Hepatocyte (in vitro differentiated cells): ENCODE measurements around the gene NCOR2. TPM values are rescaled to one million over a fixed set of nuclear protein-coding genes. Genes with fewer than 3 reads are reported as not detected.

Experiments
- DNase-seq: peaks from one replicate; pipeline ENCODE4 v3.0.0-alpha.2; 2016; ENCODE audit warnings: low spot score
- H2AFZ ChIP-seq: fragments of 200-600 bp; sonication (generic); 2 replicates; pipeline ENCODE4 v1.6.0; 2016; ENCODE audit warnings: antibody characterized with exemption, mild to moderate bottlenecking
- H3K27ac ChIP-seq: fragments of 200-600 bp; sonication (generic); 2 replicates; pipeline ENCODE4 v1.5.1; 2016; ENCODE audit warnings: mild to moderate bottlenecking
- H3K27me3 ChIP-seq: fragments of 200-600 bp; sonication (generic); 2 replicates; pipeline ENCODE4 v1.6.1; 2016
- H3K36me3 ChIP-seq: fragments of 200-600 bp; sonication (generic); replicated peaks from 2 replicates; pipeline ENCODE4 v1.5.1; 2016; ENCODE audit warnings: low read depth; ENCODE audit not compliant: insufficient read depth
- H3K4me1 ChIP-seq: fragments of 200-600 bp; sonication (generic); 2 replicates; pipeline ENCODE4 v1.5.1; 2016; ENCODE audit warnings: mild to moderate bottlenecking, moderate library complexity; ENCODE audit not compliant: insufficient read depth
- H3K4me2 ChIP-seq: fragments of 200-600 bp; sonication (generic); 2 replicates; pipeline ENCODE4 v1.6.0; 2016
- H3K4me3 ChIP-seq: fragments of 200-600 bp; sonication (generic); 2 replicates; pipeline ENCODE4 v1.5.1; 2016; ENCODE audit warnings: mild to moderate bottlenecking
- H3K79me2 ChIP-seq: fragments of 200-600 bp; sonication (generic); 2 replicates; pipeline ENCODE4 v1.6.0; 2017; ENCODE audit warnings: mild to moderate bottlenecking
- H3K9me2 ChIP-seq: fragments of 200-600 bp; sonication (generic); replicated peaks from 2 replicates; pipeline ENCODE4 v1.6.0; 2017; ENCODE audit warnings: mild to moderate bottlenecking; ENCODE audit not compliant: insufficient read depth
- H3K9me3 ChIP-seq: fragments of 200-600 bp; sonication (generic); 2 replicates; pipeline ENCODE4 v1.5.1; 2016; ENCODE audit warnings: low read depth, mild to moderate bottlenecking
- H4K20me1 ChIP-seq: fragments of 200-600 bp; sonication (generic); 2 replicates; pipeline ENCODE4 v1.6.0; 2016; ENCODE audit warnings: mild to moderate bottlenecking; ENCODE audit not compliant: insufficient read depth, poor library complexity, severe bottlenecking
- EZH2 ChIP-seq: fragments of 200-600 bp; sonication (generic); IDR thresholded peaks from 2 replicates; pipeline ENCODE4 v1.6.1; 2016; ENCODE audit warnings: antibody characterized with exemption, mild to moderate bottlenecking, borderline replicate concordance
- EZH2phosphoT487 ChIP-seq: fragments of 200-600 bp; sonication (generic); IDR thresholded peaks from one replicate; pipeline ENCODE4 v1.6.1; 2018; ENCODE audit warnings: antibody characterized with exemption, mild to moderate bottlenecking, low read depth, moderate library complexity; ENCODE audit not compliant: unreplicated experiment, severe bottlenecking
- WGBS: methylation state at CpG from one replicate; pipeline ENCODE4 v1.1.6; 2016; ENCODE audit warnings: low lambda C conversion rate; ENCODE audit errors: missing lambda C conversion rate; 5-methylcytosine and 5-hydroxymethylcytosine counted together
- polyA plus RNA-seq: library from polyadenylated mRNA; unstranded; fragments of >200 nt; fragmentation: Nextera tagmentation; extraction: Ambion mirVana; gene quantifications from 2 replicates; pipeline ENCODE4 v1.2.1, GENCODE V29; 2016
- total RNA-seq: library from RNA; depleted of rRNA; stranded (reverse); fragments of >200 nt; gene quantifications from 2 replicates; pipeline ENCODE4 v1.2.3, GENCODE V29; 2014
- TF ChIP-seq, protein P1 (sequence below): fragments of 200-600 bp; sonication (generic); IDR thresholded peaks from 2 replicates; pipeline ENCODE4 v1.5.1; 2016; ENCODE audit warnings: antibody characterized with exemption, mild to moderate bottlenecking; ENCODE audit not compliant: poor library complexity

NCOR2 gene
- total and polyA plus RNA-seq, 2 experiments from 2014 or later = 40.3 to 121 TPM

DNA sequence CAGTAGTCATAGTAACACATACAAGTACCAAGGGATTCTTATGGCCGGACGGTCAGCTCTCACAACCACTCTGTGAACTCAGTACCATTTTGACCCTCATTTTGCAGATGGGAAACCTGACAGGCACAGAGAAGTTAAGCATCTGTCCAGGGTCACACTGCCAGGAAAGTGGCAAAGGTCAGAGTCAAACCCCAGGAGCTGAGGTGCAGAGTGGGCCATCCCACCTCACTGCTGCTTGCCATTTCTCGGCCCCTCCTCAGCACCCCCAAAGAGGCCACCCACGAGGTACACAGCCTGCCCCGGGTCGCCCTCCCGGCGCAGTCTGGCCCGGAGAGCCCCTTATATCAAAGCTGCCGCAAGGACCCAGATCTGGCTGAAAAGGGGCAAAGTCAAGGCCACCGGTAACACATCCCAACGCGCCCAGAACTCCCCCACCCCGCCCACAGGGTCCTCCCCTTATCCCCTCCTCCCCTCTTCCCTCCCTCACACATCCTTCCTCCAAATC, 1.7 kb downstream of the NCOR2 start:
- H3K27me3 ChIP-seq = no peaks in the 10 kb centered on the region
- peaks cover 41% of the 10 kb centered on the region for H3K4me1 ChIP-seq
- H3K27ac ChIP-seq = peak overlapping the region; percentile 98
- no peaks in the 10 kb centered on the region for H3K9me2 ChIP-seq
- WGBS = 14% methylated on average over 8 of the region's 14 CpGs
- no peaks in the 10 kb centered on the region for H3K36me3 ChIP-seq
- H3K4me3 ChIP-seq = peak overlapping the region; percentile 88
- TF ChIP-seq, protein P1, sequence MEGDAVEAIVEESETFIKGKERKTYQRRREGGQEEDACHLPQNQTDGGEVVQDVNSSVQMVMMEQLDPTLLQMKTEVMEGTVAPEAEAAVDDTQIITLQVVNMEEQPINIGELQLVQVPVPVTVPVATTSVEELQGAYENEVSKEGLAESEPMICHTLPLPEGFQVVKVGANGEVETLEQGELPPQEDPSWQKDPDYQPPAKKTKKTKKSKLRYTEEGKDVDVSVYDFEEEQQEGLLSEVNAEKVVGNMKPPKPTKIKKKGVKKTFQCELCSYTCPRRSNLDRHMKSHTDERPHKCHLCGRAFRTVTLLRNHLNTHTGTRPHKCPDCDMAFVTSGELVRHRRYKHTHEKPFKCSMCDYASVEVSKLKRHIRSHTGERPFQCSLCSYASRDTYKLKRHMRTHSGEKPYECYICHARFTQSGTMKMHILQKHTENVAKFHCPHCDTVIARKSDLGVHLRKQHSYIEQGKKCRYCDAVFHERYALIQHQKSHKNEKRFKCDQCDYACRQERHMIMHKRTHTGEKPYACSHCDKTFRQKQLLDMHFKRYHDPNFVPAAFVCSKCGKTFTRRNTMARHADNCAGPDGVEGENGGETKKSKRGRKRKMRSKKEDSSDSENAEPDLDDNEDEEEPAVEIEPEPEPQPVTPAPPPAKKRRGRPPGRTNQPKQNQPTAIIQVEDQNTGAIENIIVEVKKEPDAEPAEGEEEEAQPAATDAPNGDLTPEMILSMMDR = no peak
- TF ChIP-seq EZH2phosphoT487 (no peak), EZH2 (no peak)
- peak overlapping the region; percentile 98 for H3K4me2 ChIP-seq
- H4K20me1 ChIP-seq = peaks cover 57% of the 10 kb centered on the region
- peaks cover 62% of the 10 kb centered on the region for H3K79me2 ChIP-seq
- DNase-seq = no peak
- H3K9me3 ChIP-seq = no peaks in the 10 kb centered on the region
- no peak overlapping the region for H2AFZ ChIP-seq

- peaks cover 41% of the 10 kb centered on the region for H3K4me1 ChIP-seq
- no peaks in the 10 kb centered on the region for H3K9me3 ChIP-seq
- H3K36me3 ChIP-seq = no peaks in the 10 kb centered on the region
- peaks cover 63% of the 10 kb centered on the region for H4K20me1 ChIP-seq
- H2AFZ ChIP-seq = no peak overlapping the region
- WGBS = 46% methylated on average over 15 of the region's 19 CpGs
- TF ChIP-seq EZH2 (no peak), EZH2phosphoT487 (no peak)
- TF ChIP-seq, protein P1 = no peak
- peaks cover 69% of the 10 kb centered on the region for H3K79me2 ChIP-seq
- no peaks in the 10 kb centered on the region for H3K9me2 ChIP-seq
- no peak for DNase-seq
- peak overlapping the region; percentile 98 for H3K4me2 ChIP-seq
- peak overlapping the region; percentile 98 for H3K27ac ChIP-seq
- no peaks in the 10 kb centered on the region for H3K27me3 ChIP-seq
- no peak overlapping the region for H3K4me3 ChIP-seq
Measured at GRCh38 chr12:124564971-124565491, 2.4 kb downstream of the NCOR2 start.

GRCh38 chr12:124564232-124564958, 3.0 kb downstream of the NCOR2 start:
- no peaks in the 10 kb centered on the region for H3K27me3 ChIP-seq
- peak overlapping the region; percentile 98 for H3K27ac ChIP-seq
- H3K9me2 ChIP-seq = no peaks in the 10 kb centered on the region
- H3K9me3 ChIP-seq = no peaks in the 10 kb centered on the region
- 18% methylated on average over 18 of the region's 19 CpGs for WGBS
- peak overlapping the region; percentile 98 for H3K4me2 ChIP-seq
- H3K79me2 ChIP-seq = peaks cover 75% of the 10 kb centered on the region
- H3K4me1 ChIP-seq = peaks cover 40% of the 10 kb centered on the region
- no peak overlapping the region for H3K4me3 ChIP-seq
- no peaks in the 10 kb centered on the region for H3K36me3 ChIP-seq
- H4K20me1 ChIP-seq = peaks cover 70% of the 10 kb centered on the region
- TF ChIP-seq EZH2 (no peak), EZH2phosphoT487 (no peak)
- peak; percentile 53 for DNase-seq
- no peak overlapping the region for H2AFZ ChIP-seq

GRCh38 chr12:124563809-124564208, 3.6 kb downstream of the NCOR2 start:
- Histone ChIP-seq H4K20me1 (peaks cover 76% of the 10 kb centered on the region), H3K27me3 (no peaks in the 10 kb centered on the region), H3K79me2 (peaks cover 81% of the 10 kb centered on the region), H2AFZ (no peak overlapping the region), H3K4me2 (peak overlapping the region; percentile 98), H3K27ac (peak overlapping the region; percentile 60), H3K4me1 (peaks cover 34% of the 10 kb centered on the region), H3K9me3 (no peaks in the 10 kb centered on the region), H3K36me3 (no peaks in the 10 kb centered on the region), H3K9me2 (no peaks in the 10 kb centered on the region), H3K4me3 (no peak overlapping the region)
- no peak for DNase-seq
- WGBS = 79% methylated on average over 10 of the region's 10 CpGs
- no peak for TF ChIP-seq EZH2phosphoT487
